ENCODE results near the gene HABP2. TPM values are rescaled to one million over a fixed set of nuclear protein-coding genes. Genes with fewer than 3 reads are reported as not detected.

Gene HABP2
- polyA plus RNA-seq, 1 donor from 2014 or later, result not detected

DNA sequence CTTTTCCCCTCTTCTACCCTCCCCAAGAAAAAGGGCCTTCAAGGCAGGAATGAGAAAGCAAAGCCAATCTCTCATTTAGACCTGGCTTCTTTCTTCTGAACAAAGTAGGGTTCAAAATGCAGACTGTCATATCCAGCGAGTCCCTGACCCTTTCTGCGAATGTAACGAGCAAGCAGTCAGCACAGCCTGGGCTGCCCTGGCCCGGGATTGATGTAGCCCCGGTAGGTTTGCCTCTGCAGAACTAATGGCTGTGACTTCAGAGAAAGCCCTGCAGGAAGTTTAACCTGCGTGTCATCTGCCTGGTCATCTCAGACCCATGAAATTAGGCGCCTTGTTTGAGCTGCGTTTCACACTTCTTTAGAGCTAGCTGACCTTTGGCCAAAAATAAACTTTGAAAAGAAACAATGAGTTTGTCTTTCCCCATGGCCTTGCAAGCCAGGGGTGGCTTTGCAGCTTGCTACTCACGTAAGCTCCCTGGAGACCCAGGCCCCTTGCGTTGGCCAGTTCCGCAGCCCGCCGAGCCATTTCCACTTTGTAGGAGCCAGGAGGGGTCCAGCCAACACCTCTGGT is 36.4 kb downstream of the HABP2 start:
- Histone ChIP-seq H3K27me3 (ENCODE audit: insufficient read depth, low read depth, low read length) (no peaks in the 10 kb centered on the region), H3K79me2 (replicated peaks; ENCODE audit: insufficient read depth, low read length) (no peaks in the 10 kb centered on the region), H3K9ac (ENCODE audit: low read length) (no peak overlapping the region), H3K9me2 (ENCODE audit: insufficient read depth, low read length) (no peaks in the 10 kb centered on the region), H3K9me3 (ENCODE audit: low read length) (no peaks in the 10 kb centered on the region), H4K20me1 (ENCODE audit: insufficient read depth) (no peaks in the 10 kb centered on the region), H3F3A (ENCODE audit: insufficient read depth, low read length, poor library complexity, severe bottlenecking) (no peaks in the 10 kb centered on the region), H3K4me2 (ENCODE audit: low read length) (no peak overlapping the region), H3K4me3 (ENCODE audit: low read length) (no peak overlapping the region), H2AFZ (ENCODE audit: low read depth, low read length) (no peak overlapping the region), H3K27ac (ENCODE audit: low read length) (no peak overlapping the region), H3K36me3 (ENCODE audit: insufficient read depth, low read length) (no peaks in the 10 kb centered on the region)
- TF ChIP-seq TAF1 (IDR thresholded peaks at IDR 0.05; ENCODE audit: low read depth) (no peak), EZH2 (IDR thresholded peaks at IDR 0.05; ENCODE audit: borderline replicate concordance, insufficient read depth, low read length, poor library complexity, severe bottlenecking) (no peak), SMC3 (conservative IDR thresholded peaks at IDR 0.05; ENCODE audit: poor library complexity) (no peak), EP300 (conservative IDR thresholded peaks at IDR 0.05; ENCODE audit: poor library complexity, severe bottlenecking) (no peak), POLR2AphosphoS5 (IDR thresholded peaks at IDR 0.05) (no peak), RAD21 (conservative IDR thresholded peaks at IDR 0.05) (no peak), MXI1 (conservative IDR thresholded peaks at IDR 0.05; ENCODE audit: poor library complexity, severe bottlenecking) (no peak)
- TF ChIP-seq, protein P1, sequence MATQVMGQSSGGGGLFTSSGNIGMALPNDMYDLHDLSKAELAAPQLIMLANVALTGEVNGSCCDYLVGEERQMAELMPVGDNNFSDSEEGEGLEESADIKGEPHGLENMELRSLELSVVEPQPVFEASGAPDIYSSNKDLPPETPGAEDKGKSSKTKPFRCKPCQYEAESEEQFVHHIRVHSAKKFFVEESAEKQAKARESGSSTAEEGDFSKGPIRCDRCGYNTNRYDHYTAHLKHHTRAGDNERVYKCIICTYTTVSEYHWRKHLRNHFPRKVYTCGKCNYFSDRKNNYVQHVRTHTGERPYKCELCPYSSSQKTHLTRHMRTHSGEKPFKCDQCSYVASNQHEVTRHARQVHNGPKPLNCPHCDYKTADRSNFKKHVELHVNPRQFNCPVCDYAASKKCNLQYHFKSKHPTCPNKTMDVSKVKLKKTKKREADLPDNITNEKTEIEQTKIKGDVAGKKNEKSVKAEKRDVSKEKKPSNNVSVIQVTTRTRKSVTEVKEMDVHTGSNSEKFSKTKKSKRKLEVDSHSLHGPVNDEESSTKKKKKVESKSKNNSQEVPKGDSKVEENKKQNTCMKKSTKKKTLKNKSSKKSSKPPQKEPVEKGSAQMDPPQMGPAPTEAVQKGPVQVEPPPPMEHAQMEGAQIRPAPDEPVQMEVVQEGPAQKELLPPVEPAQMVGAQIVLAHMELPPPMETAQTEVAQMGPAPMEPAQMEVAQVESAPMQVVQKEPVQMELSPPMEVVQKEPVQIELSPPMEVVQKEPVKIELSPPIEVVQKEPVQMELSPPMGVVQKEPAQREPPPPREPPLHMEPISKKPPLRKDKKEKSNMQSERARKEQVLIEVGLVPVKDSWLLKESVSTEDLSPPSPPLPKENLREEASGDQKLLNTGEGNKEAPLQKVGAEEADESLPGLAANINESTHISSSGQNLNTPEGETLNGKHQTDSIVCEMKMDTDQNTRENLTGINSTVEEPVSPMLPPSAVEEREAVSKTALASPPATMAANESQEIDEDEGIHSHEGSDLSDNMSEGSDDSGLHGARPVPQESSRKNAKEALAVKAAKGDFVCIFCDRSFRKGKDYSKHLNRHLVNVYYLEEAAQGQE (IDR thresholded peaks at IDR 0.05; ENCODE audit: borderline replicate concordance), result no peak
- TF ChIP-seq, protein P2, sequence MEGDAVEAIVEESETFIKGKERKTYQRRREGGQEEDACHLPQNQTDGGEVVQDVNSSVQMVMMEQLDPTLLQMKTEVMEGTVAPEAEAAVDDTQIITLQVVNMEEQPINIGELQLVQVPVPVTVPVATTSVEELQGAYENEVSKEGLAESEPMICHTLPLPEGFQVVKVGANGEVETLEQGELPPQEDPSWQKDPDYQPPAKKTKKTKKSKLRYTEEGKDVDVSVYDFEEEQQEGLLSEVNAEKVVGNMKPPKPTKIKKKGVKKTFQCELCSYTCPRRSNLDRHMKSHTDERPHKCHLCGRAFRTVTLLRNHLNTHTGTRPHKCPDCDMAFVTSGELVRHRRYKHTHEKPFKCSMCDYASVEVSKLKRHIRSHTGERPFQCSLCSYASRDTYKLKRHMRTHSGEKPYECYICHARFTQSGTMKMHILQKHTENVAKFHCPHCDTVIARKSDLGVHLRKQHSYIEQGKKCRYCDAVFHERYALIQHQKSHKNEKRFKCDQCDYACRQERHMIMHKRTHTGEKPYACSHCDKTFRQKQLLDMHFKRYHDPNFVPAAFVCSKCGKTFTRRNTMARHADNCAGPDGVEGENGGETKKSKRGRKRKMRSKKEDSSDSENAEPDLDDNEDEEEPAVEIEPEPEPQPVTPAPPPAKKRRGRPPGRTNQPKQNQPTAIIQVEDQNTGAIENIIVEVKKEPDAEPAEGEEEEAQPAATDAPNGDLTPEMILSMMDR (IDR thresholded peaks at IDR 0.05; ENCODE audit: poor library complexity, severe bottlenecking), result no peak

DNA sequence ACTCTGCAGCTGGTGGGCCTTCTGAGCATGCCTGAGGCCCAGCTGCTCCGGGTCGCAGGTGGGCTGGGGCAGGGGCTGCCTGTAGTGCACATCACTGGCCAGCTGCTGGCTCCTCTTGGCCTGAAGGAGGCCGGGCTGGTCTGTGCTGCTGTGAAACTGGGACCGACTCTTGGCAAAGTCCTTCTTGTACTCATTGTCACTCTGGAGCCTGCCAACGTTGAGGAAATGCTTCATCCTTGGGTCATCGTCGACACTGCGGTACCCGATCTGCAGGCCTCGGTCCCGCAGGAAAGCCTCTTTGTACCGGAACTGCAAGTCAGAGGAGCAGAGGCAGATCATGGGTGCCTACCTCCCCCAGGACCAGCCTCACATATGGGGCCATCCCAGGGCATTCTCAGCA is 37.7 kb downstream of the HABP2 start:
- no peaks in the 10 kb centered on the region for H3F3A ChIP-seq (ENCODE audit: insufficient read depth, low read length, poor library complexity, severe bottlenecking)
- H3K36me3 ChIP-seq (ENCODE audit: insufficient read depth, low read length), result no peaks in the 10 kb centered on the region
- H3K9ac ChIP-seq (ENCODE audit: low read length), result no peak overlapping the region
- no peak overlapping the region for H2AFZ ChIP-seq (ENCODE audit: low read depth, low read length)
- no peak overlapping the region for H3K4me2 ChIP-seq (ENCODE audit: low read length)
- H3K9me2 ChIP-seq (ENCODE audit: insufficient read depth, low read length), result no peaks in the 10 kb centered on the region
- no peak overlapping the region for H3K27ac ChIP-seq (ENCODE audit: low read length)
- no peaks in the 10 kb centered on the region for H3K79me2 ChIP-seq (replicated peaks; ENCODE audit: insufficient read depth, low read length)
- no peak overlapping the region for H3K4me3 ChIP-seq (ENCODE audit: low read length)
- no peaks in the 10 kb centered on the region for H4K20me1 ChIP-seq (ENCODE audit: insufficient read depth)
- no peaks in the 10 kb centered on the region for H3K9me3 ChIP-seq (ENCODE audit: low read length)
- H3K27me3 ChIP-seq (ENCODE audit: insufficient read depth, low read depth, low read length), result no peaks in the 10 kb centered on the region
- TF ChIP-seq SMC3 (conservative IDR thresholded peaks at IDR 0.05; ENCODE audit: poor library complexity) (no peak), RAD21 (conservative IDR thresholded peaks at IDR 0.05) (no peak), TAF1 (IDR thresholded peaks at IDR 0.05; ENCODE audit: low read depth) (no peak)
- TF ChIP-seq, protein P1 (IDR thresholded peaks at IDR 0.05; ENCODE audit: borderline replicate concordance), result no peak
